Right forelimb (tissue), 1 donor: ENCODE measurements around the gene CCDC116.
"Not testable (repeated sequence)": the region's sequence is repeated elsewhere in the genome, so short reads cannot be mapped to it uniquely, and the experiment has no call there.

Experiments used
- DNase-seq: peaks from one replicate; pipeline ENCODE4 v3.0.0-alpha.2; 2018

Gene CCDC116

DNA sequence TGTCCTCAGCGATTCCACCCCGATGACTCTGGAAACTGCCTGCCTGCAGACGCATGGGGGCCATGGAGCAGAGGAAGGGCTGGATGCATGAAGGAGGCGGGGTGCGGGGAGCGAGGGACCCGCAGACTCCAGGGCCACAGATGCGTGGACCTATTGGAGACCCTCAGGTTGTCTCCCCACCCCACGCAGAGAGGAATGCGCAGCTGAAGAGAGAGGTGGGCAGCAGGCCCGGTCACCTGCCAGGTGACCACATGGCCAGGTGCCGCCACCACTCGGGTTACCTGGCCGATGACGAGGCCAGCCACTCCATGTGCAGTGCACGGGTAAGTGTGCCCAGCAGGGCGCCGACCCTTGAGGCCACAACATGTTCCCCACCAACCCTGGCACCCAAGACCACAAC, 371 bp downstream of the CCDC116 start:
- no peak for DNase-seq

DNA sequence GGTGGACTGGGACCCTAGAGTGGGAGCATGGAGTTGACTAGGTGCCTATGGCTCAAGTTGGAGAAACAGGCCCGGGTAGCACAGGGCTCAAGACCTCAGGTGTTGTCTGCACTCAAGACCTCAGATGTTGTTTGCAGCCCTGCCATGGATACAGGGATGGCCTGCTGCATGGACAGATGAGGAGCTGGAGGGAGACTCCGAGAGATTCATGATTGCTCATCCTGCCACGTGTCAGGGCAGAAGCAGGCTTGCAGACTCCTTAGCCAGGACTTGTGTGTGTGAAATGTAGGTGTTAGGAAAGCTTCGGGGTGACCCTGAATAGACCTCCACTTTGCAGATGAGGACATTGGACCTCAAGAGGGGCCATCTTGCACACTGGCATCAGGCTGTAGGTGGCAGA, 921 bp downstream of the CCDC116 start:
- no peak for DNase-seq

DNA sequence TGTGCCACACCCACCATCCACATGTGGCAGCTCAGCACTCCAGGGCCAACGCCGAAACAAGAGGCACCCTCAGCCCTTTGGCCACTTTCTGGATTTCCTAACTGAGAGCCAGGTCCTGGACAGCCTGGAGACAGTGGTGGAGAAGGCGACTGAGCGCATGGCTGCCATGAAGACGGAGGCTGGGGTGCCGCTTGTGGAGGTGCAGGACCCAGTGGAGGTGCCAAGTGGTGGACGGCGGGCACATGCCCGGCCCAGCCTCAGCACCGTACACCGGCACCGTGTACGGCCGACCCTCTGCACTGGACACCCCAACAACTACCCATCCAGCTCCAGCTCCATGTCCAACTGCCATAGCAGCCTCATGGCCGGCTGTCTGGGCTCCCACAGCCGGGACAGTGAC, 1.5 kb downstream of the CCDC116 start:
- no peak for DNase-seq

DNA sequence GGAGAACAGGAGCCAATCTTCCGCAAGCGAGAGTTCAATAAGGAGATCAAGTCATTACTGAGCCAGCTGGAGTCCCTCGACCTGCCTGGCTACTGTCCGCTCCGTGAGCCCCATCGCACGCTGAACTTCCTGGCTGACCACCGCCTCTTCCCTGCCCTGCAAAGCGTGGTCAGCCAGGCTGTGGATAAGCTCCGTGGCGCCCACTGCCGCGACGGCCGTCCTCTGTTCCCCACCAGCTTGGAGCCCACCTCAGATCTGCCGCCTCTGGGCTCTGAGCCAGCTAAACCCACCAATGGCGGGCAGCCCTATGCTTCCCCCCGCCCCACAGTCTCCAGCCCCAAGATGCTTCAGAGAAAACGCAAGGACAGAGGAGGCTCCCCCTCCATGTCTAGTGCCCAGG, 2.3 kb downstream of the CCDC116 start:
- DNase-seq, result no peak

DNA sequence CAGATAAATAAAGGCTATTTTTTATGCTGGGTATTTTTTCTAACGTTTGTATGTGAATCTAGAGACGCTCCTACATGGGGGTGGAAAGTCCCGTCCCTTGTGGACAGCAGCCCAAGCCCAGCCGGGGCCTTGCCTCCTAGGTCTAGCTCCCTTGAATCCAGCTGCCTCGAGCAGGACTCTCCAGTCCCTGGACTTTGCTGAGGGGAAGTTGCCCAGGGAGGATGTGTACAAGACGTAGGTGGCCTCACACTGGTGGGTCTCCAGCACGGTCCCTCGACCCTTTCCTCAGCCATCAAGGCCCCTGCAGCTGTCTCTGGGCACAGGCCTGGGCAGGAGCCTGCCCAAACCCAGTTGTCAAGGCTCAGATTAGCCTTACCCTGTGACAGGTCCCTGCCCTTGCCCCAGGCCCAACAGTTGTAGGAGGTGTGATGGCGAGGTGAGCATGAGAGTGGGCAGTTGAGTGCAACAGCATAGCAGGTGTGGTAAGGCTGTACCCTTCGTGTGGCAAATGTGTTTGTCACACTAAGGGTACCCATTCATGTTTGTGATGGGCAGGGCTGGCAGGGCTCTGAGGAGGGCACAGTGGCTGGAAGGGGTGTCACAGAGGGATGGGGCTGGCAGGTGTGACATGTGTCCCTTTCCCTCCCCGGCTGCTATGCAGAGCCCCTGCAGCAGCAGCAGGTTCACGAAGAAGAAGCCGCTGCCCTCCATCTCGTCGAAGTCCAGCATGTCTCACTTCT, 3.4 kb downstream of the CCDC116 start:
- DNase-seq, result no peak

DNA sequence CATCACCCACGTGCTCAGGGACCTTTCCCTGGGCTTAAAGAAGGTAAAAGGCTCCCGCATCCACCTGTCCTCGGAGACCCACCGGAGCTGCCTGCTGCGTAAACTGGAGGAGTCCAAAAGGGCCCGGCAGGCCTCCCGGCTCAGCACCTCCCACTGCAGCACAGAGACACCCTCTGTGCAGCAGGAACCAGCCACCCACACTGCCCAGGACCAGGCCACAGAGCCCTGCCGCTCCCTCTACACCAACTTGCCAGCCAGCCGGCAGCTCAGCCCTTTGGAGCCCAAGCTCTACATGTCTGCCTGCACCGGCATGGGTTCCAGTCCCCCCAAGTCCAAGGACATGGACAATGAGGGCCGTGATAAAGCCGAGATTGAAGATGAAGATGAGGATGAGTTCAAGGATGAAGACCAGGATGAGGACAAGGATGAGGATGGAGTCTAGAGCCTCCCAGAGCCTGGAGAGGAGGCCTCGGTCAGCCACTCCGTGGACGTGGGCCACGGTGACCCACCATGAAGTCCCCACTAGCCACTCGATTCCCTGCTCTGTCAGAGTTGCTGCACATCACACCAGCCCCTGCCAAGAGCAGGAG, 4.2 kb downstream of the CCDC116 start:
- no peak for DNase-seq

DNA sequence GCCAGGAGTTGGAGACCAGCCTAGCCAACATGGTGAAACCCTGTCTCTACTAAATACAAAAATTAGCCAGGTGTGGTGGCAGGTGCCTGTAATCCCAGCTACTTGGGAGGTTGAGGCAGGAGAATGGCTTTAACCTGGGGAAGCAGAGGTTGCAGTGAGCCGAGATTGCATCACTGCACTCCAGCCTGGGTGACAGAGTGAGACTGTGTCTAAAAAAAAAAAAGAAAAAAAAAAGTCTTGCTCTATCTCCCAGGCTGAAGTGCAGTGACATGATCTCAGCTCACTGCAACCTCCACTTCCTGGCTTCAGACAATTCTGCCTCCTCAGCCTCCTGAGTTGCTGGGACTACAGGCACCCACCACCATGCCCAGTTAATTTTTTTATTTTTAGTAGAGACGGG, 4.9 kb downstream of the CCDC116 start:
- not testable (repeated sequence) for DNase-seq

DNA sequence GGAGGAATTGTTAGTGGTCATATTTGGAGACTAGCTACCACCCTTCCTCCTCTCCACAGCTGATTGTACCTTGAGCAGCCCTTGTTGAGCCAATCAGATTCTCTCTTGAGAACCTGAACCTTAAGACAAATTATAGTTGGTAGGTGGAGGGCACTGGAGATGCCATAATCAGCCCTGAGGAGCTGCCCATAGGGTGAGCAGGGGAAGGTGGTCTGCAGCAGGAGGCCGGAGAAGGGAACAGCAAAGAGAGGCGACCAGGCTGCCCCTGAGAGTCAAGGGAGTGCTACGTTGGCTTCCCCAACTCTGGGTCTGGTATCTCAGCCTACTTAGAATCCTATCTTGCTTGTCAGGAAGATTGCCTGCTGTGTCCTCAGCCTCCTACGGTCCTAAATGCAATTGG, 6.8 kb downstream of the CCDC116 start:
- DNase-seq, result no peak

DNA sequence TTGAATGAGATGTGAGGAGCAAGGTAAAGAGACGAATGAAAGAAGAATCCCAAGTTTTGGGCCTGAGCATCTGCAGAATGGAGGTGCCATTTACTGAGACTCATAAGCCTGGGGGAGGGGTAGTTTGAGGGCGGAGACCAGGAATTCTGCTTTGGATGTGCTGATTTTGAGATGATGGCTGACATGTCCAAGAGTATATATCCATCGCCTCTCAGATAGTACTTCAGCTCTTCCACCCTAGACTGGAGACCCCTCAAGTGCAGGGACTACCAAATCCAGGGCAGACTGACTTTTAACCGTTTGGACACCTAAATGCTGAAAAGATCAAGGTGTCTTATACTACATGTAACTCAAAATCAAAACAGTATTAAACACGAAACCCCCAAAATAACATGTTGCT, 8.2 kb downstream of the CCDC116 start:
- DNase-seq, result no peak

DNA sequence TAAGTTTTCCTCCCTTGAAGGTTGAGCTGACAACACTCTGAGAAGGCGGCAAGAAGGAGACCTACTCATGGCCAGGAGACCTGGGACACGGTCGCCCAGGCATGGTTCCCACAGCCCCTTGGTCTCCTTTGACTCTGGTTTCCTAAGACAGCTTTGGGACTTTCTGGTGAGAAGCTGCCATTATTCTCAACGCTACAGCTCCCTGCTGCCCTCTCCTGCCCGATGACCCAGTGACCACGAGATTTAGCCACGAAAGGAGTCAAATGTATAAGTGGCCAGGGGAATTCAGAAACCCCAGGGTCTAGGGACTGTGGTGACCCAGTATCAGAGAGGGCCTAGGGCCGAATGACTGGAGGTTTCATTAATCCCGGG, 8.8 kb downstream of the CCDC116 start:
- DNase-seq, result no peak

DNA sequence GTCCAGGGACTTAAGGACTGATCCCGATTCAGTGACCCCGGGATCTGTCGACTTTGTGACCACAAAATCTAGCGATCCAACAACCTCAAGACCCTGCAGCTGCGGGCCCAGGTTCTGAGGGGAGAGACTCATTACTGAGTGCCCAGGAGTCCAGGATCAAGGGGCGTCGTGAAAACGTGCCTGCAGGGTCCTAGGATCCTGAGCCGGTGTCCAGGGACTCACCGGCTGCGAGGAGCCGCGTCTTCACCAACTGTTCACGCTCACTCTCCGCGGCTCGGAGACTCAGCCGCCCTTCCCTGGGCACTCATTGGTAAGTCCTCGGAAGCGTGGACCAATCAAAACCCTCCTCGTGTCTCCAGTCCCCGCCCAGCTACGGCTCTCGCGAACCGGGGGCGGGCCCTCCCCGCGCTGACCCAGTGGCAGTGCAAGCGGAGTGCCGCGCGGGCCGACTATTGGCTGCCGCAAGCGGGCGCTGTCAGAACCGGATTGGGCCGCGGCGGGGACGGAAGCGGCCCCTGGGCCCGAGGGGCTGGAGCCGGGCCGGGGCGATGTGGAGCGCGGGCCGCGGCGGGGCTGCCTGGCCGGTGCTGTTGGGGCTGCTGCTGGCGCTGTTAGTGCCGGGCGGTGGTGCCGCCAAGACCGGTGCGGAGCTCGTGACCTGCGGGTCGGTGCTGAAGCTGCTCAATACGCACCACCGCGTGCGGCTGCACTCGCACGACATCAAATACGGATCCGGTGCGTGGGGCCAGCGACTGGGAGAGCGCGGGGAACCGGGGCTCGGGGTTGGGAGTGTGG, 9.4 kb downstream of the CCDC116 start, which contains the start of gene SDF2L1:
TSS of gene SDF2L1 (plus strand) at position 514 of the 795 bp plus-strand sequence. CDS start at position 549, 35 bp downstream.
- peak; percentile 96 for DNase-seq

DNA sequence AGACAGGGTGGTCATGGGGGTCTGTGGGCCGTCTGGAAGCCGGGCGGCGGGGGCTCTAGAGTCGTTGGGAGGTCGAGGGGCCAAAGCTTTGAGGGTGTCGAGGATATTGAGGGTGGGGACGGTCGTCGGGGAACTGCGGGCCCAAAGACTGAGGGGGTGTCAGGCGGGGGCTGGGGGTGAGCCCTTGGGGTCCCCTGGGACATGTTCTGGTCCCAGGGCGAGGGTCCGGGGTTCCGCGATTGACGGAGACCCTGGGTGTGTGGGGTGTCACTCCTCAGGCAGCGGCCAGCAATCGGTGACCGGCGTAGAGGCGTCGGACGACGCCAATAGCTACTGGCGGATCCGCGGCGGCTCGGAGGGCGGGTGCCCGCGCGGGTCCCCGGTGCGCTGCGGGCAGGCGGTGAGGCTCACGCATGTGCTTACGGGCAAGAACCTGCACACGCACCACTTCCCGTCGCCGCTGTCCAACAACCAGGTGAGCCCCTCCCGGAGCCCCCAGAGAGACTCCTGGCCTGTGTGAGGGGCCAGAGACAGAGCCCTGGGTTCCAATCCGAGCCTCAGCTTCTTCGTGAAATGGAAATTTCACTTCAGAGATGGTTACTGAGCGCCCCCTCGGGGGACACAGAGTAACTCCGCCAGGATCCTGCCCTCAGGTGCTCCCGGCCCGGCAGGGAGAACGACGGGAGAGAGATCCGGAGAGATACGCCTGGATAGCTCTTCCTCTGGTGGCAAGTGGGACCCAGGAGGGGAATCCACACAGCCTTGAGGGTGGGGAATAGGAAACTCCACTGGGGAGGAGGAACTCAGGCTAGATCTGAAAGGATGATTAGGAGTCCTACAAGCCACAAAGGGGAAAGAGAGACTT, 10.3 kb downstream of the CCDC116 start:
- no peak for DNase-seq

DNA sequence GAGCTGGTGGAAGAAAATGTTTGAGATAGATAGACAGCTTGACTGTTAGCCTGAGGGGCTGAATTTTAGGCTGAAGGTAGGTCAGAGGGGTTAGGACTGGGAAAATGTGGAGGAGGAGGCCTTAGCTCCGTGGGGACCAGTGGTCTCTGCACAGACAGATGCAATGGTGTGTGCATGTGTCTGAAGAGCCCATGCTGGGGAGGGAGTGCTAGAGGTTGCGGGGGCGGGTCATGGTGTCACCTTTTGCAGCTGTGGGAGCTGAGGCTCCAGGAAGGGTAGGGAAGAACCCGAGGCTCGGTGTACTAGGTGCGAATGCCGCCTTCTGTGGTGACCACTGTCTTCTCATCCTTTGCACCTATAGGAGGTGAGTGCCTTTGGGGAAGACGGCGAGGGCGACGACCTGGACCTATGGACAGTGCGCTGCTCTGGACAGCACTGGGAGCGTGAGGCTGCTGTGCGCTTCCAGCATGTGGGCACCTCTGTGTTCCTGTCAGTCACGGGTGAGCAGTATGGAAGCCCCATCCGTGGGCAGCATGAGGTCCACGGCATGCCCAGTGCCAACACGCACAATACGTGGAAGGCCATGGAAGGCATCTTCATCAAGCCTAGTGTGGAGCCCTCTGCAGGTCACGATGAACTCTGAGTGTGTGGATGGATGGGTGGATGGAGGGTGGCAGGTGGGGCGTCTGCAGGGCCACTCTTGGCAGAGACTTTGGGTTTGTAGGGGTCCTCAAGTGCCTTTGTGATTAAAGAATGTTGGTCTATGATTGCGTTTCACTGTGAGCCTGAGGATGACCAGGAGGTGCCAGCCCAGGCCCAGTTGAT, 11.2 kb downstream of the CCDC116 start:
- no peak for DNase-seq

DNA sequence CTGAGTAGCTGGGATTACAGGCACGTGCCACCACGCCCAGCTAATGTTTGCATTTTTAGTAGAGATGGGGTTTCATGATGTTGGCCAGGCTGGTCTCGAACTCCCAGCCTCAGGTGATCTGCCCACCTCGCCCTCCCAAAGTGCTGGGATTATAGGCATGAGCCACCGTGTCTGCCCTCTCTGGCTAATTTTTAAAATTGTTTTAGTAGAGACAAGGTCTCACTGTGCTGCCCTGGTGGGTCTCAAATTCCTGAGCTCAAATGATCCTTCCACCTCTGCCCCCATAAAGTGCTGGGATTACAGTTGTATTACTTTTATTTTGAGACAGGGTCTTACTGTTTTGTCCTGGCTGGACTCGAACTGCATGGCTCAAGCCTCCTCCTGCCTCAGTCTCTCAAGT, 13.0 kb downstream of the CCDC116 start:
- not testable (repeated sequence) for DNase-seq

DNA sequence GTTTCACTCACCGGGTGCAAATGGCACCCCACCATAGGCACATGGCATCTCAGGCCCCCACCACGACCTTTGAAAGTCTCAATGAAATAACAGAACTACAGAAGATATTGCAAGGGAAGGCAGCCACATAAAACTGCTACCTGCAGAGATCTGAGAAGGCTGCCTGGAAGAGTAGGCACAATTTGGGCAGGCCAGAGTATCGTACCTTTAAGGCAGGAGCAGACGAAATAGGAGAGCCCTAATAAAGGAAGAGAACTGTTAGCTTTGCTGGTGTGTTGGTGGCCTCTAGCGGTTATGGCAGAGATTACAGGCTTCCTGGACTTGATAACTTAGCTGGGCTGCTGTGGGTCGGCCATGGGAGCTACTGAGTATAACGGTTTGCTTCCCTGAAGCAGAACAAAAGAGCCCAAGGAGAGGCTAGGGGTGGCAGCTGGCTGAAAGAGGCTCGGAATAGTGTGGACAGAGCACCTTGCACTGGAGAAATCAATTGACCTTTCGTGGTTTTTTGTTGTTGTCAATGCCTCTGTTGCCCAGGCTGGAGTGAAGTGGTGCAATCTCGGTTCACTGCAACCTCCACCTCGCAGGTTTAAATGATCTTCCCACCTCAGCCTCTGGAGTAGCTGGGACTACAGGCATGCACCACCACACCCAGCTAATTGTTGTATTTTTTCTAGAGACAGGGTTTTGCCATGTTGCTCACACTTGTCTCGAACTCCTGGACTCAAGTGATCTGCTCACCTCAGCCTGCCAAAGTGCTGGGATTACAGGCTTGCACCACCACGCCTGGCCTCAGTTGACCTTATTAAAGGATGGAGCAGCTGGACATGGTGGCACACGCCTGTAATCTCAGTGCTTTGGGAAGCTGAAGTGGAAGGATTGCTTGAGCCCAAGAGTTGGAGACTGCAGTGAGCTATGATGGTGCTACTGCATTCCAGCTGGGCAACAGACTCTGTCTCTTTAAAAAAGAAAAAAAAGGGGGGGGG, 14.3 kb downstream of the CCDC116 start:
- peak; percentile 83 for DNase-seq

DNA sequence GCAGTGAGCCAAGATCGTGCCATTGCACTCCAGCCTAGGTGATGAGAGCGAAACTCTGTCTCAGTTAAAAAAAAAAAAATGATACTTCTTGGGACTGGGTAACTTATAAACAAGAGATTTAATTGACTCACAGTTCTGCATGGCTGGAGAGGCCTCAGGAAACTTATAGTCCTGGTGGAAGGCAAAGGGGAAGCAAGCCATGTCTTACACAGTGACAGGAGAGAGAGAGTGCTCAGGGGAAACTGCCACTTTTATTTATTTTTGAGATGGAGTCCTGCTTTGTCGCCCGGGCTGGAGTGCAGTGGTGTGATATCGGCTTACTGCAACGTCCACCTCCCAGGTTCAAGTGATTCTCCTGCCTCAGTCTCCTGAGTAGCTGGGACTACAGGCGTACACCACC, 17.7 kb downstream of the CCDC116 start:
- no peak for DNase-seq

DNA sequence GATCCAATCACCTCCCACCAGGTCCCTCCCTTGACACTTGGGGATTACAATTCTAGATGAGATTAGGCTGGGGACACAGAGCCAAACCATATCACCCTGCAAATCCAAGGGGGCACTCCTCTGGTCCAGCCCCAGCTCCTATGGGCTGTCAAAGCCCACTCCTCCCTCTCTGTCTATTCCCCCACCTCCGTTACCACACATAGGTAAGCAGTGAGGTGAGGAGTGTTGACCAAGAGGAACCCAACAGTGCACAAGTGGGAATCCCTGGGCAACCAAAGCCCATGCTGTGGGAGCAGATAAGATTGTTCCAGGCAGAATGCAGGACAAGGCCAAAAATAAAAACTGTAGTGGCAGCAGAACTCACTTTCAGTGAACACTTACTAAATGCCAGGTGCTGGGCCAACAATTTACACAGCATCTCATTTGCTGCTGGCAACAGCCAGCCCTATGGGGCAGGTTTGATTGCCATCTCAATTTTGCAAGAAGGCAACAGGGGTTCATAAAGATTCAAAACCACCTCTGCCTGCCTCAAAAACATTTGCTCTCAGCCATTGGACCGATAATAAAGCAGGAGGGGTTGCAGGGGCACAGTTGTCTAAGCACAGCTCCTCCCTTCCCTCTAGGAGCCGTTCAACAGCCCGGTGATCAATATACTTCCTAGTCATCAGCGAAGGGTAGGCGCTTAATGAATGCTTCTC, 18.4 kb downstream of the CCDC116 start:
- no peak for DNase-seq

DNA sequence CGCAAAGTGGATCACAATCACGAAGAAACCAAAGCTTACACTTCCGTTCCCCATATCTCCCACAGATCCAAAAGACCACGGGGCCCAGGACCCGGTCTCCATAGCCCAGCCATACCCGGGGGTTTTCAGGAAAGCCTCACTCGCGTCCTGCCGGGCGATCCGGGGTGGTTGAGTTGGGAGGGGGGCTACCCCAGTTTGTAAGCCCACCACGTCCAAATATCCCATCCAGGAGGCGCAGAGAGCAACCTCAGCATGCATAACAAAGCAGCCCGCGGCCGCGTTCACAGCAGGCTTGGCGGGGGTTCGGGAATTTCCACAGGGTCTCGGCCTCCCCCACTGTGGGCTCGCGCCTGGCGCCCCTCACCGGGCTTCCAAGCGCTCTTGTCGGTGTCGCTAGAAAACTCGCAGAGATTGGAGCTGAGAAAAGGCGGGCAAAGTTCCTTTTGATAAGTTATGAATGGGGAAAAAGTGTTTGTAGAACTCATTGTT, 19.0 kb downstream of the CCDC116 start:
- DNase-seq, result no peak

DNA sequence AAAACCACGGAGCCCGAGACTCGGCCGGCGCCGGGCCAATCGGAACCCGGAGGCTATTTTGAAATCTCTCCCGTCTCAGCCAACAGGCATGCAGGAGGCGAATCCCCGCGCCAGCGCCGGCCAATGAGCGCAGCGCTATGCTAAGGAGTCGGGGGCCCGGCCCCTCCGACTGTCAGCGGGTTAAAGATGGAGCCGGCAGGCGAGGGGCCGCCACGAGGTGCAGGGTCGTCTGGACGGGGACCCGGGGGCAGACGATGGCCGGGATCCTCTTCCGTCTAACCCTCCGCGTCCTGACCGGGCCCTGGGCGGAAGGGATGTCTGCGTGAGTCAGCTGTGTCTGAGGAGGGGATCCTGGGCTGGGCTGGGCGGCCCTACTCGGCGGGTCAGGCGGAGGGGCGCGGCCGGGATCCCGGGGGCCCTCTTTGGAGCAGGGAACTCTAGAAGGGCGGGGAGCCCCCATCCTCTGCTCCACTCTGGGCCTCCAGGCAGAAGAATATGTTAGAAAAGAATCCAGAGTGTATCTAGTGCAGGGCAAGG, 19.5 kb downstream of the CCDC116 start:
- peak; percentile 95 for DNase-seq
